Esophagus muscularis mucosa (tissue), 4 donors: ENCODE measurements around the gene ZNF845. TPM values are rescaled to one million over a fixed set of nuclear protein-coding genes. Genes with fewer than 3 reads are reported as not detected.

Experiments
- DNase-seq: peaks from one replicate; pipeline ENCODE4 v3.0.0-alpha.2; 2017; ENCODE audit errors: extremely low spot score
- H3K27ac ChIP-seq, 4 donors: fragments of 200-600 bp; sonication (generic); replicated peaks in 1 of 4; 1 replicate in 3 of 4; 2 replicates in 1 of 4; pipeline ENCODE4 v1.5.1; 2016 to 2019; ENCODE audit warnings: mild to moderate bottlenecking in 1 of 4
- H3K27me3 ChIP-seq, 4 donors: fragments of 200-600 bp; sonication (generic); one replicate each; pipeline versions ENCODE4 v1.5.1 to v1.6.0; 2016 to 2019
- H3K36me3 ChIP-seq, 4 donors: fragments of 200-600 bp; sonication (generic); one replicate each; pipeline ENCODE4 v1.5.1; 2016 to 2019
- H3K4me1 ChIP-seq, 4 donors: fragments of 200-600 bp; sonication (generic); one replicate each; pipeline ENCODE4 v1.5.1; 2016 to 2019
- H3K4me3 ChIP-seq, 4 donors: fragments of 200-600 bp; sonication (generic); 1 replicate in 2 of 4; 2 replicates in 2 of 4; pipeline ENCODE4 v1.5.1; 2016 to 2019; ENCODE audit warnings: mild to moderate bottlenecking in 4 of 4, moderate library complexity in 1 of 4
- H3K9me3 ChIP-seq, 4 donors: fragments of 200-600 bp; sonication (generic); 1 replicate in 3 of 4; 2 replicates in 1 of 4; pipeline ENCODE4 v1.5.1; 2016 to 2019
- CTCF ChIP-seq, 3 experiments: fragments of 200-600 bp in 2 of 3; fragments of 450-650 bp in 1 of 3; sonication (generic) in 2 of 3; IDR thresholded peaks; one replicate each; pipeline ENCODE4 v1.5.1; 2017 to 2019; ENCODE audit warnings: antibody characterized with exemption in 3 of 3, mild to moderate bottlenecking in 2 of 3, moderate library complexity in 1 of 3
- EP300 ChIP-seq: sonication (generic); formaldehyde crosslinking; IDR thresholded peaks from one replicate; pipeline ENCODE4 v1.6.1; 2017; ENCODE audit warnings: antibody characterized with exemption
- POLR2A ChIP-seq: fragments of 450-650 bp; IDR thresholded peaks from one replicate; pipeline ENCODE4 v1.6.1; 2017; ENCODE audit warnings: antibody characterized with exemption, moderate library complexity, mild to moderate bottlenecking, low read depth
- POLR2AphosphoS5 ChIP-seq, 2 donors: sonication (generic); formaldehyde crosslinking; IDR thresholded peaks; one replicate each; pipeline ENCODE4 v1.6.1; 2017; ENCODE audit warnings: antibody characterized with exemption in 2 of 2
- WGBS: methylation state at CpG from one replicate; pipeline ENCODE4 v1.1.5; 2018; 5-methylcytosine and 5-hydroxymethylcytosine counted together
- intact Hi-C: fragments of 100-400 bp; cut with DNase I; formaldehyde crosslinking; loops from one replicate; pipeline ENCODE4 v1.15.1; 2023
- total RNA-seq, 4 donors: library from RNA; depleted of rRNA; stranded (reverse); fragments of >200 nt; gene quantifications; one replicate each; pipeline versions ENCODE4 v1.1.0 to v1.2.1, GENCODE V29; 2016

Gene ZNF845
- total RNA-seq, 4 donors from 2014 or later: 4.4 to 6.2 (median 5.9) TPM

- no peak for DNase-seq
- no peak overlapping the region for H3K27ac ChIP-seq
- no peak overlapping the region for H3K4me3 ChIP-seq
- no peak for TF ChIP-seq EP300
- no peak for TF ChIP-seq CTCF (IDR thresholded peaks at IDR 0.05)
- TF ChIP-seq POLR2A: no peak
- H3K9me3 ChIP-seq: peaks cover 0 to 3% (median 0%) of the 10 kb centered on the region in 4 donors
- H3K27me3 ChIP-seq: no peaks in the 10 kb centered on the region
- 86% methylated on average over 5 of the region's 5 CpGs for WGBS
- H3K36me3 ChIP-seq: peaks cover 0 to 10% (median 0%) of the 10 kb centered on the region in 4 donors
- intact Hi-C loops: no loop called here
- H3K4me1 ChIP-seq: peaks cover 0 to 4% (median under 1%) of the 10 kb centered on the region in 4 donors
Measured at GRCh38 chr19:53388904-53389303, 55.4 kb downstream of the ZNF845 start.

GRCh38 chr19:53389571-53389970, 56.0 kb downstream of the ZNF845 start:
- peaks cover 0 to 11% (median 7%) of the 10 kb centered on the region in 4 donors for H3K4me1 ChIP-seq
- intact Hi-C loops: no loop called here
- no peaks in the 10 kb centered on the region for H3K9me3 ChIP-seq
- H3K27me3 ChIP-seq: no peaks in the 10 kb centered on the region
- no peak overlapping the region for H3K27ac ChIP-seq
- no peak overlapping the region for H3K4me3 ChIP-seq
- TF ChIP-seq CTCF (IDR thresholded peaks at IDR 0.05): no peak
- TF ChIP-seq POLR2A: no peak
- TF ChIP-seq POLR2AphosphoS5 (IDR thresholded peaks at IDR 0.05): no peak
- TF ChIP-seq EP300: no peak
- no peak for DNase-seq
- 67% methylated on average over 8 of the region's 8 CpGs for WGBS
- H3K36me3 ChIP-seq: peaks cover 0 to 10% (median 0%) of the 10 kb centered on the region in 4 donors

GRCh38 chr19:53389978-53390377, 56.4 kb downstream of the ZNF845 start:
- H3K4me3 ChIP-seq: no peak overlapping the region
- no peaks in the 10 kb centered on the region for H3K9me3 ChIP-seq
- intact Hi-C loops: loop anchor here (10.0 kb wide), 1 partner anchor 195 kb away; the partner anchor contains the start of gene ZNF665
- WGBS: 34% methylated on average over 21 of the region's 22 CpGs
- H3K4me1 ChIP-seq: peaks cover 0 to 12% (median 9%) of the 10 kb centered on the region in 4 donors
- no peak overlapping the region for H3K27ac ChIP-seq
- TF ChIP-seq EP300: no peak
- no peak for TF ChIP-seq CTCF (IDR thresholded peaks at IDR 0.05)
- no peak for TF ChIP-seq POLR2AphosphoS5 (IDR thresholded peaks at IDR 0.05)
- no peak for TF ChIP-seq POLR2A
- DNase-seq: no peak
- H3K36me3 ChIP-seq: peaks cover 0 to 8% (median 0%) of the 10 kb centered on the region in 4 donors
- no peaks in the 10 kb centered on the region for H3K27me3 ChIP-seq

- Histone ChIP-seq H3K9me3 (no peaks in the 10 kb centered on the region), H3K27ac (peak overlapping the region; percentile 79 to 89 (median 84)), H3K4me3 (peak overlapping the region; percentile 65 to 85 (median 74)), H3K27me3 (no peaks in the 10 kb centered on the region), H3K4me1 (peaks cover 8 to 30% (median 26%) of the 10 kb centered on the region in 4 donors), H3K36me3 (peaks cover 0 to 18% (median 11%) of the 10 kb centered on the region in 4 donors)
- DNase-seq: peak; percentile 91
- WGBS: 2% methylated on average over 18 of the region's 18 CpGs
- no peak for TF ChIP-seq CTCF (IDR thresholded peaks at IDR 0.05)
- intact Hi-C loops: loop anchor here (2.0 to 10.0 kb wide), 2 partner anchors 30 to 200 kb away; partner anchors contain the start of genes ZNF525 and ZNF665
Measured at GRCh38 chr19:53394522-53394973, 61.0 kb downstream of the ZNF845 start.
